ENCODE measurements around the gene CCDC158. TPM values are rescaled to one million over a fixed set of nuclear protein-coding genes. Genes with fewer than 3 reads are reported as not detected.

Gene CCDC158
- total and polyA plus RNA-seq, 2 donors from 2014 or later, result 0.24 to 1.0 TPM

GRCh38 chr4:76357981-76358380 lies 63.0 kb downstream of the CCDC158 start:
- H3K9me3 ChIP-seq (ENCODE audit: control insufficient read depth in 2 of 3, insufficient read depth in 1 of 3, low read length in 3 of 3), result peaks cover 0 to 2% (median 0%) of the 10 kb centered on the region in 3 donors
- H3K4me1 ChIP-seq (ENCODE audit: control insufficient read depth in 2 of 3, insufficient read depth in 2 of 3, low read depth in 1 of 3, low read length in 3 of 3), result no peaks in the 10 kb centered on the region
- intact Hi-C loops (cut with DNase I), result no loop called here
- H3K4me3 ChIP-seq (ENCODE audit: low read length in 3 of 3), result no peak overlapping the region
- no peak for FAIRE-seq
- no peak overlapping the region for H3K9ac ChIP-seq (ENCODE audit: low read length in 3 of 3)
- H3K36me3 ChIP-seq (ENCODE audit: control insufficient read depth in 2 of 3, insufficient read depth in 3 of 3, low read length in 3 of 3), result no peaks in the 10 kb centered on the region
- H3K27me3 ChIP-seq (ENCODE audit: control insufficient read depth, insufficient read depth, low read length), result no peaks in the 10 kb centered on the region
- H3K27ac ChIP-seq (ENCODE audit: low read depth in 2 of 2, low read length in 2 of 2), result no peak overlapping the region
- DNase-seq, result no peak
- TF ChIP-seq CTCF (IDR thresholded peaks at IDR 0.05; ENCODE audit: borderline replicate concordance, extremely low read depth, insufficient read depth), result no peak

DNA sequence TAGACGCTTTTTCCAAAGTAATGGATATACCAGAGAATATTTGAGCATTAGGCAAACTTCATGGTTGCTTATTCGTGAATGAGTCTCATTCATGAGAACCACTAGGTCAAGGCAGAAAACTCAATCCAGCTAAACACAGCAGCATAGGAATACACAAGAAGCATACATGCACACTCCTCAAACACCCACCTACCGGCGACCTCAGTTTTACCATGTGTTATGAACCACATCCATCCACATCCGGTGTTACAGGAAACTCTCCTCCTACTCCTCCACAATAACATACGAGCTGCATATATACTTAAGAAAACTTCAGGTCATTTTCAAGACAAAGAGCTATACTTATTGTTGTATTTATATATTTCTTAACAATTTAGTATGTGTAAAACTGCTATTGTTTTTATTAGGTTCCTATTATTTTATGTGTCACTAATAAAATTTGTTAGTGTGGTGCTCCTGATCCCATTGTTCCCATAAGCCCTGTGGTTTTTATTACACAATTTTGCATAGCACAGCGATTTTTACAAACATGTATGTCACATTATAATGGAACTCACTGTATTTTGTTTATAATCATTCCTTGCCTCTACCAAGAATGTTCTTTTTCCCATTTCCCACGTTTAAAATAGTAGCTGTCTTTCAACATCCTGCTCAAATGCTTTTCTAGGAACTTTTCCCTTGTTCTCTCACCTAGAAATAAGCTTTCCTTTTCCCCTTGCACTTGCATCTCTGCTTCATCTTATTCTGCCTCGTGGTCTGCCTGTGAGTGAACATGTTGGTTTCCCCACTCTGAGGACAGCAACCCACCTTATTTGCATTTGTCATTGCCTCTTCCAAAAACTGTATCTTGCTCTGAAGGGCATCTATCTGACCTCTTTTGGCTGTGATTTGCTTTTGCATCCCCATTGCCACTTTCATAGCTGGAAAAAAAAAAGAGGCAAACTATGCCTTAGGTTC lies 66.1 kb downstream of the CCDC158 start:
- intact Hi-C loops (cut with DNase I), result no loop called here

DNA sequence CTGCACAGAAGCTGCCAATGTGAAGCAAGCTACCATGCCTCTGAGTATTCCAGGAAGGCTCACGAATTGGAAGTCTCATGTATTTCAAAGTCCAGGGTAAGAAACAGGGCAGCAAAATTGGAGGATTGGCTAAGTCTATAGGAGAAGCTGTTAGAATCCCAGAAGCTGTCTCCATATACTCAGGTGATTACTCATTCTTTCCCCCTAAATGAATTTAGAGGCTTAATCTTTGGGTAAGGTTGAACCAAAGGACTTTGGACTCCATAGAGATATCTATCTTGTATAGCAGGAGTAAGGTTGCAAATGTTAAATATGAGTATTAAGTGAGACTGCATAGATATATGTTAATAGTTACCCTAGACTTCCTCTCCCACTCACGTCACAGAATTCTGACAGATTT lies 78.1 kb downstream of the CCDC158 start:
- intact Hi-C loops (cut with DNase I), result no loop called here
- no peaks in the 10 kb centered on the region for H3K9me3 ChIP-seq (ENCODE audit: control insufficient read depth in 2 of 3, insufficient read depth in 1 of 3, low read length in 3 of 3)
- FAIRE-seq, result no peak
- H3K4me3 ChIP-seq (ENCODE audit: low read length in 3 of 3), result no peak overlapping the region
- no peaks in the 10 kb centered on the region for H3K27me3 ChIP-seq (ENCODE audit: control insufficient read depth, insufficient read depth, low read length)
- no peak for DNase-seq
- H3K9ac ChIP-seq (ENCODE audit: low read length in 3 of 3), result no peak overlapping the region
- H3K36me3 ChIP-seq (ENCODE audit: control insufficient read depth in 2 of 3, insufficient read depth in 3 of 3, low read length in 3 of 3), result no peaks in the 10 kb centered on the region
- H3K4me1 ChIP-seq (ENCODE audit: control insufficient read depth in 2 of 3, insufficient read depth in 2 of 3, low read depth in 1 of 3, low read length in 3 of 3), result peaks cover 0 to 2% (median 0%) of the 10 kb centered on the region in 3 donors
- TF ChIP-seq CTCF (IDR thresholded peaks at IDR 0.05; ENCODE audit: borderline replicate concordance, extremely low read depth, insufficient read depth), result no peak
- no peak overlapping the region for H3K27ac ChIP-seq (ENCODE audit: low read depth in 2 of 2, low read length in 2 of 2)

More for the DNA sequence above, 66.1 kb downstream of the CCDC158 start:
- Histone ChIP-seq H3K27ac (ENCODE audit: low read depth in 2 of 2, low read length in 2 of 2) (no peak overlapping the region), H3K4me1 (ENCODE audit: control insufficient read depth in 2 of 3, insufficient read depth in 2 of 3, low read depth in 1 of 3, low read length in 3 of 3) (no peaks in the 10 kb centered on the region), H3K9ac (ENCODE audit: low read length in 3 of 3) (no peak overlapping the region), H3K9me3 (ENCODE audit: control insufficient read depth in 2 of 3, insufficient read depth in 1 of 3, low read length in 3 of 3) (no peaks in the 10 kb centered on the region), H3K27me3 (ENCODE audit: control insufficient read depth, insufficient read depth, low read length) (no peaks in the 10 kb centered on the region), H3K4me3 (ENCODE audit: low read length in 3 of 3) (no peak overlapping the region), H3K36me3 (ENCODE audit: control insufficient read depth in 2 of 3, insufficient read depth in 3 of 3, low read length in 3 of 3) (no peaks in the 10 kb centered on the region)
- FAIRE-seq (no peak), DNase-seq (no peak)
- no peak for TF ChIP-seq CTCF (IDR thresholded peaks at IDR 0.05; ENCODE audit: borderline replicate concordance, extremely low read depth, insufficient read depth)

Measured in kidney (tissue), 14 donors.